Smooth muscle cell (in vitro differentiated cells): Measurements from ENCODE around the gene GABRR3. TPM values are rescaled to one million over a fixed set of nuclear protein-coding genes. Genes with fewer than 3 reads are reported as not detected.
A peak's percentile ranks its signal among the peaks of the same experiment; 100 is the strongest.
"Not testable (repeated sequence)": the region's sequence is repeated elsewhere in the genome, so short reads cannot be mapped to it uniquely, and the experiment has no call there.

ENCODE experiments used
- DNase-seq: peaks from one replicate; lab custom pipeline; 2025; ENCODE audit not compliant: unreplicated experiment; lab: John Stamatoyannopoulos, UW
- H2AFZ ChIP-seq: fragments of 200-600 bp; sonication (generic); 2 replicates; pipeline ENCODE4 v1.6.0; 2016; ENCODE audit warnings: antibody characterized with exemption, low read depth, mild to moderate bottlenecking
- H3F3A ChIP-seq: fragments of 200-600 bp; sonication (generic); 2 replicates; pipeline ENCODE4 v1.6.0; 2017; ENCODE audit warnings: antibody characterized with exemption, low read depth
- H3K27ac ChIP-seq: fragments of 200-600 bp; sonication (generic); 2 replicates; pipeline ENCODE4 v1.5.1; 2016; ENCODE audit warnings: low read depth, mild to moderate bottlenecking
- H3K27me3 ChIP-seq: fragments of 200-600 bp; sonication (generic); 2 replicates; pipeline ENCODE4 v1.6.1; 2016; ENCODE audit warnings: low read depth, mild to moderate bottlenecking
- H3K36me3 ChIP-seq: fragments of 200-600 bp; sonication (generic); 2 replicates; pipeline ENCODE4 v1.5.1; 2016; ENCODE audit warnings: low read depth
- H3K4me1 ChIP-seq: fragments of 200-600 bp; sonication (generic); 2 replicates; pipeline ENCODE4 v1.5.1; 2016; ENCODE audit warnings: low read depth
- H3K4me2 ChIP-seq: fragments of 200-600 bp; sonication (generic); 2 replicates; pipeline ENCODE4 v1.6.0; 2016; ENCODE audit warnings: mild to moderate bottlenecking
- H3K4me3 ChIP-seq: fragments of 200-600 bp; sonication (generic); 2 replicates; pipeline ENCODE4 v1.5.1; 2016; ENCODE audit warnings: mild to moderate bottlenecking
- H3K79me2 ChIP-seq: fragments of 200-600 bp; sonication (generic); 2 replicates; pipeline ENCODE4 v1.6.0; 2016; ENCODE audit warnings: low read depth, mild to moderate bottlenecking
- H3K9ac ChIP-seq: fragments of 200-600 bp; sonication (generic); 2 replicates; pipeline ENCODE4 v1.6.0; 2016; ENCODE audit warnings: low read depth
- H3K9me3 ChIP-seq: fragments of 200-600 bp; sonication (generic); replicated peaks from 2 replicates; pipeline ENCODE4 v1.5.1; 2016; ENCODE audit warnings: low read depth
- H4K20me1 ChIP-seq: fragments of 200-600 bp; sonication (generic); 2 replicates; pipeline ENCODE4 v1.6.0; 2016; ENCODE audit warnings: low read depth
- CTCF ChIP-seq: fragments of 200-600 bp; sonication (generic); IDR thresholded peaks from 2 replicates; pipeline ENCODE4 v1.5.1; 2017; ENCODE audit warnings: borderline replicate concordance, mild to moderate bottlenecking, antibody characterized with exemption; ENCODE audit not compliant: insufficient read depth, poor library complexity, severe bottlenecking
- whole genome bisulfite sequencing: methylation state at CpG from one replicate; pipeline ENCODE4 v1.1.7; 2016; ENCODE audit warnings: low lambda C conversion rate; 5-methylcytosine and 5-hydroxymethylcytosine counted together
- polyA plus RNA-seq: library from polyadenylated mRNA; unstranded; fragments of >200 nt; fragmentation: Nextera tagmentation; extraction: Ambion mirVana; gene quantifications from 2 replicates; pipeline ENCODE4 v1.2.1, GENCODE V29; 2016
- total RNA-seq: library from RNA; depleted of rRNA; stranded (reverse); fragments of >200 nt; gene quantifications from 2 replicates; pipeline ENCODE4 v1.2.3, GENCODE V29; 2014

GABRR3 gene
- total and polyA plus RNA-seq, 2 experiments from 2014 or later = not detected

GRCh38 chr3:98012979-98013378 is 22.1 kb downstream of the GABRR3 start:
- Histone ChIP-seq H3K4me3 (no peak overlapping the region), H4K20me1 (no peaks in the 10 kb centered on the region), H3K36me3 (no peaks in the 10 kb centered on the region), H3K9me3 (no peaks in the 10 kb centered on the region), H3F3A (no peaks in the 10 kb centered on the region), H3K4me1 (no peaks in the 10 kb centered on the region), H2AFZ (peak overlapping the region; percentile 48), H3K27ac (no peak overlapping the region), H3K79me2 (no peaks in the 10 kb centered on the region), H3K27me3 (no peaks in the 10 kb centered on the region), H3K9ac (no peak overlapping the region), H3K4me2 (no peak overlapping the region)
- WGBS = 70% methylated on average over 2 of the region's 2 CpGs
- TF ChIP-seq CTCF = no peak
- DNase-seq = no peak

DNA sequence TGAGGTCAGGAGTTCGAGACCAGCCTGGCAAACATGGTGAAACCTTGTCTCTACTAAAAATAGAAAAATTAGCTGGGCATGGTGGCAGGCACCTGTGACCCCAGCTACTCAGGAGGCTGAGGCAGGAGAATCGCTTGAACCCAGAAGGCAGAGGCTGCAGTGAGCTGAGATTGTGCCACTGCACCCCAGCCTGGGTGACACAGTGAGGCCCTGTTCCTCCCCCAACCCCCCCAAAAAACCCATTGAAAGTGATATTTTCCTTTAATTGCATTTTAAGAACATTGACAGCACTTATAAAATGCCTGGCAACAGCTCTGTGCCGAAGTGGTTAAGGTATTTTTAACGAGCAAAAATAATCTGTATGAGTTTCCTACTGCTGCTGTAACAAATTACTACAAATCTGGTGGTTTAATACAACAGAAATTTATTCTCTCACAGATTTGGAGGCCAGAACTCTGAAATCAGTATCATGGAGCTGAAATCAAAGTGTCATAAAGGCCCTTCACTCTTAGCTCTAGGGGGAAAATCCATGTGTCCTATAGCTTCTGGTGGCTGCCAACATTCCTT is 24.1 kb downstream of the GABRR3 start:
- H3K27ac ChIP-seq, H4K20me1 ChIP-seq, H3K4me2 ChIP-seq, H3F3A ChIP-seq, H3K27me3 ChIP-seq, H2AFZ ChIP-seq, H3K4me3 ChIP-seq, H3K4me1 ChIP-seq, H3K36me3 ChIP-seq, DNase-seq, H3K9ac ChIP-seq, H3K9me3 ChIP-seq, H3K79me2 ChIP-seq: not testable (repeated sequence)
- WGBS = 95% methylated on average over 4 of the region's 4 CpGs

- no peak overlapping the region for H3K4me3 ChIP-seq
- H3K9ac ChIP-seq = no peak overlapping the region
- H3F3A ChIP-seq = no peaks in the 10 kb centered on the region
- no peak overlapping the region for H3K4me2 ChIP-seq
- H3K4me1 ChIP-seq = no peaks in the 10 kb centered on the region
- H3K36me3 ChIP-seq = no peaks in the 10 kb centered on the region
- no peaks in the 10 kb centered on the region for H3K27me3 ChIP-seq
- no peak overlapping the region for H3K27ac ChIP-seq
- H3K79me2 ChIP-seq = no peaks in the 10 kb centered on the region
- no peaks in the 10 kb centered on the region for H3K9me3 ChIP-seq
- 76% methylated on average over 7 of the region's 7 CpGs for WGBS
- no peak for DNase-seq
- no peaks in the 10 kb centered on the region for H4K20me1 ChIP-seq
- no peak overlapping the region for H2AFZ ChIP-seq
- TF ChIP-seq CTCF = no peak
Observed at GRCh38 chr3:98010194-98010882, 24.8 kb downstream of the GABRR3 start.

GRCh38 chr3:98008855-98009254 is 26.3 kb downstream of the GABRR3 start:
- no peaks in the 10 kb centered on the region for H3K27me3 ChIP-seq
- no peak overlapping the region for H3K27ac ChIP-seq
- TF ChIP-seq CTCF = no peak
- no peaks in the 10 kb centered on the region for H3K36me3 ChIP-seq
- no peaks in the 10 kb centered on the region for H3K4me1 ChIP-seq
- H3K4me2 ChIP-seq = no peak overlapping the region
- H3K79me2 ChIP-seq = no peaks in the 10 kb centered on the region
- H3F3A ChIP-seq = no peaks in the 10 kb centered on the region
- 89% methylated on average over 2 of the region's 2 CpGs for WGBS
- H3K4me3 ChIP-seq = no peak overlapping the region
- no peak for DNase-seq
- H4K20me1 ChIP-seq = no peaks in the 10 kb centered on the region
- H2AFZ ChIP-seq = no peak overlapping the region
- no peak overlapping the region for H3K9ac ChIP-seq
- no peaks in the 10 kb centered on the region for H3K9me3 ChIP-seq
